Activated naive CD4-positive, alpha-beta T cell treated with anti-CD3 and anti-CD28 coated beads, Interleukin-2, amount 50 U/mL, for 24 hours (primary cell): ENCODE data around the gene SCRG1.

ENCODE experiments used
- H3K27ac Mint-ChIP-seq: one replicate; pipeline ENCODE4 v1.8.0; 2021; ENCODE audit warnings: mild to moderate bottlenecking, mixed read lengths
- H3K27me3 Mint-ChIP-seq: one replicate; pipeline ENCODE4 v1.8.0; 2021; ENCODE audit warnings: mixed read lengths
- H3K36me3 Mint-ChIP-seq: one replicate; pipeline ENCODE4 v1.8.0; 2021; ENCODE audit warnings: mixed read lengths
- H3K4me1 Mint-ChIP-seq: one replicate; pipeline ENCODE4 v1.8.0; 2021; ENCODE audit warnings: mixed read lengths
- H3K4me3 Mint-ChIP-seq: one replicate; pipeline ENCODE4 v1.8.0; 2021; ENCODE audit warnings: mild to moderate bottlenecking, mixed read lengths
- H3K9me3 Mint-ChIP-seq: one replicate; pipeline ENCODE4 v1.8.0; 2021; ENCODE audit warnings: mixed read lengths

SCRG1 gene

GRCh38 chr4:173381610-173382009, 17.3 kb downstream of the SCRG1 start:
- Mint-ChIP-seq H3K4me1 (no peaks in the 10 kb centered on the region), H3K27me3 (peaks cover 18% of the 10 kb centered on the region), H3K9me3 (no peaks in the 10 kb centered on the region), H3K36me3 (no peaks in the 10 kb centered on the region), H3K27ac (no peak overlapping the region), H3K4me3 (no peak overlapping the region)

GRCh38 chr4:173380987-173381386, 17.9 kb downstream of the SCRG1 start:
- H3K9me3 Mint-ChIP-seq = no peaks in the 10 kb centered on the region
- H3K4me3 Mint-ChIP-seq = no peak overlapping the region
- peaks cover 18% of the 10 kb centered on the region for H3K27me3 Mint-ChIP-seq
- no peak overlapping the region for H3K27ac Mint-ChIP-seq
- H3K4me1 Mint-ChIP-seq = no peaks in the 10 kb centered on the region
- no peaks in the 10 kb centered on the region for H3K36me3 Mint-ChIP-seq

GRCh38 chr4:173379929-173380328, 19.0 kb downstream of the SCRG1 start:
- Mint-ChIP-seq H3K27ac (no peak overlapping the region), H3K27me3 (peaks cover 18% of the 10 kb centered on the region), H3K36me3 (no peaks in the 10 kb centered on the region), H3K4me3 (no peak overlapping the region), H3K4me1 (no peaks in the 10 kb centered on the region), H3K9me3 (no peaks in the 10 kb centered on the region)

GRCh38 chr4:173374588-173374987, 24.3 kb downstream of the SCRG1 start:
- no peak overlapping the region for H3K4me3 Mint-ChIP-seq
- peaks cover 8% of the 10 kb centered on the region for H3K4me1 Mint-ChIP-seq
- no peaks in the 10 kb centered on the region for H3K9me3 Mint-ChIP-seq
- H3K36me3 Mint-ChIP-seq = no peaks in the 10 kb centered on the region
- peaks cover 14% of the 10 kb centered on the region for H3K27me3 Mint-ChIP-seq
- no peak overlapping the region for H3K27ac Mint-ChIP-seq

- Mint-ChIP-seq H3K36me3 (no peaks in the 10 kb centered on the region), H3K4me3 (peak overlapping the region; percentile 99), H3K9me3 (no peaks in the 10 kb centered on the region), H3K27ac (peak overlapping the region; percentile 1), H3K27me3 (peaks cover 14% of the 10 kb centered on the region), H3K4me1 (peaks cover 15% of the 10 kb centered on the region)
Observed at GRCh38 chr4:173371292-173372192, 27.4 kb downstream of the SCRG1 start.

GRCh38 chr4:173370477-173371291, 28.2 kb downstream of the SCRG1 start, which contains the start of gene SAP30:
TSS of gene SAP30 (plus strand) at chr4:173370954. CDS start at chr4:173371183, 229 bp downstream.
- H3K27me3 Mint-ChIP-seq = peaks cover 14% of the 10 kb centered on the region
- H3K27ac Mint-ChIP-seq = peak within 1 kb of the TSS; percentile 98
- no peaks in the 10 kb centered on the region for H3K9me3 Mint-ChIP-seq
- H3K4me1 Mint-ChIP-seq = peaks cover 15% of the 10 kb centered on the region
- peak within 1 kb of the TSS; percentile 99 for H3K4me3 Mint-ChIP-seq
- no peaks in the 10 kb centered on the region for H3K36me3 Mint-ChIP-seq

GRCh38 chr4:173370130-173370476, 28.8 kb downstream of the SCRG1 start:
- Mint-ChIP-seq H3K27me3 (peaks cover 14% of the 10 kb centered on the region), H3K36me3 (no peaks in the 10 kb centered on the region), H3K9me3 (no peaks in the 10 kb centered on the region)

GRCh38 chr4:173367946-173368345, 31.0 kb downstream of the SCRG1 start:
- Mint-ChIP-seq H3K36me3 (no peaks in the 10 kb centered on the region), H3K4me1 (peaks cover 12% of the 10 kb centered on the region), H3K4me3 (no peak overlapping the region), H3K27me3 (peaks cover 8% of the 10 kb centered on the region), H3K27ac (no peak overlapping the region), H3K9me3 (no peaks in the 10 kb centered on the region)

More at GRCh38 chr4:173370130-173370476, 28.8 kb downstream of the SCRG1 start:
- peak overlapping the region; percentile 98 for H3K27ac Mint-ChIP-seq
- H3K4me3 Mint-ChIP-seq = peak overlapping the region; percentile 99
- peaks cover 15% of the 10 kb centered on the region for H3K4me1 Mint-ChIP-seq

GRCh38 chr4:173367285-173367684, 31.6 kb downstream of the SCRG1 start:
- H3K27me3 Mint-ChIP-seq = peaks cover 8% of the 10 kb centered on the region
- H3K27ac Mint-ChIP-seq = no peak overlapping the region
- no peak overlapping the region for H3K4me3 Mint-ChIP-seq
- H3K4me1 Mint-ChIP-seq = peaks cover 12% of the 10 kb centered on the region
- no peaks in the 10 kb centered on the region for H3K36me3 Mint-ChIP-seq
- H3K9me3 Mint-ChIP-seq = no peaks in the 10 kb centered on the region

- Mint-ChIP-seq H3K9me3 (no peaks in the 10 kb centered on the region), H3K27ac (no peak overlapping the region), H3K36me3 (no peaks in the 10 kb centered on the region), H3K4me1 (peaks cover 7% of the 10 kb centered on the region), H3K27me3 (no peaks in the 10 kb centered on the region), H3K4me3 (no peak overlapping the region)
Observed at GRCh38 chr4:173365359-173365996, 33.4 kb downstream of the SCRG1 start.

GRCh38 chr4:173362666-173363065, 36.2 kb downstream of the SCRG1 start:
- no peak overlapping the region for H3K4me3 Mint-ChIP-seq
- no peaks in the 10 kb centered on the region for H3K4me1 Mint-ChIP-seq
- no peak overlapping the region for H3K27ac Mint-ChIP-seq
- no peaks in the 10 kb centered on the region for H3K36me3 Mint-ChIP-seq
- peaks cover 2% of the 10 kb centered on the region for H3K27me3 Mint-ChIP-seq
- H3K9me3 Mint-ChIP-seq = no peaks in the 10 kb centered on the region

- Mint-ChIP-seq H3K4me1 (no peaks in the 10 kb centered on the region), H3K36me3 (no peaks in the 10 kb centered on the region), H3K4me3 (no peak overlapping the region), H3K9me3 (no peaks in the 10 kb centered on the region), H3K27ac (no peak overlapping the region), H3K27me3 (peaks cover 2% of the 10 kb centered on the region)
Observed at GRCh38 chr4:173360587-173361221, 38.2 kb downstream of the SCRG1 start.

- Mint-ChIP-seq H3K4me3 (no peak overlapping the region), H3K36me3 (no peaks in the 10 kb centered on the region), H3K4me1 (no peaks in the 10 kb centered on the region), H3K27ac (no peak overlapping the region), H3K27me3 (peaks cover 5% of the 10 kb centered on the region), H3K9me3 (no peaks in the 10 kb centered on the region)
Observed at GRCh38 chr4:173357939-173358338, 41.0 kb downstream of the SCRG1 start.

- peaks cover 4% of the 10 kb centered on the region for H3K27me3 Mint-ChIP-seq
- no peaks in the 10 kb centered on the region for H3K4me1 Mint-ChIP-seq
- no peak overlapping the region for H3K27ac Mint-ChIP-seq
- H3K9me3 Mint-ChIP-seq = no peaks in the 10 kb centered on the region
- no peaks in the 10 kb centered on the region for H3K36me3 Mint-ChIP-seq
- no peak overlapping the region for H3K4me3 Mint-ChIP-seq
Observed at GRCh38 chr4:173347467-173347866, 51.4 kb downstream of the SCRG1 start.

GRCh38 chr4:173346074-173346473, 52.8 kb downstream of the SCRG1 start:
- Mint-ChIP-seq H3K36me3 (no peaks in the 10 kb centered on the region), H3K9me3 (no peaks in the 10 kb centered on the region), H3K27me3 (peaks cover 5% of the 10 kb centered on the region), H3K4me3 (no peak overlapping the region), H3K4me1 (no peaks in the 10 kb centered on the region), H3K27ac (no peak overlapping the region)
